CD14-positive monocyte (primary cell): Measurements from ENCODE around the gene FSD2. TPM values are rescaled to one million over a fixed set of nuclear protein-coding genes. Genes with fewer than 3 reads are reported as not detected.
A peak's percentile ranks its signal among the peaks of the same experiment; 100 is the strongest.

Experiments used
- DNase-seq, 3 donors: peaks; one replicate each; pipeline ENCODE4 v3.0.0-alpha.2; 2011 to 2022
- H2AFZ ChIP-seq: 2 replicates; pipeline ENCODE4 v1.6.0; 2012; ENCODE audit warnings: mild to moderate bottlenecking, low read depth, low read length, inconsistent platforms; ENCODE audit not compliant: insufficient read depth, poor library complexity, severe bottlenecking
- H3K27ac ChIP-seq, 2 donors: 1 replicate in 1 of 2; 2 replicates in 1 of 2; pipeline ENCODE4 v1.5.1; 2012 to 2013; ENCODE audit warnings: low read length in 2 of 2, control low read depth in 1 of 2, inconsistent platforms in 1 of 2, low read depth in 1 of 2, mild to moderate bottlenecking in 1 of 2
- H3K27me3 ChIP-seq, 2 donors: one replicate each; pipeline versions ENCODE4 v1.6.0 to v1.6.1; 2011 to 2013; ENCODE audit warnings: low read length in 2 of 2; ENCODE audit not compliant: control insufficient read depth in 2 of 2, insufficient read depth in 2 of 2
- H3K36me3 ChIP-seq, 2 donors: replicated peaks in 1 of 2; 1 replicate in 1 of 2; 2 replicates in 1 of 2; pipeline versions ENCODE4 v1.5.1 to v1.6.1; 2012 to 2013; ENCODE audit warnings: low read length in 2 of 2, control low read depth in 1 of 2, inconsistent platforms in 1 of 2, mild to moderate bottlenecking in 1 of 2; ENCODE audit not compliant: insufficient read depth in 2 of 2, control insufficient read depth in 1 of 2
- H3K4me1 ChIP-seq, 2 donors: 1 replicate in 1 of 2; 2 replicates in 1 of 2; pipeline versions ENCODE4 v1.5.1 to v1.6.1; 2012 to 2013; ENCODE audit warnings: low read length in 2 of 2, control low read depth in 1 of 2, inconsistent platforms in 1 of 2, mild to moderate bottlenecking in 1 of 2, moderate library complexity in 1 of 2; ENCODE audit not compliant: insufficient read depth in 2 of 2, control insufficient read depth in 1 of 2
- H3K4me2 ChIP-seq: replicated peaks from 2 replicates; pipeline ENCODE3; 2012; ENCODE audit warnings: low read length, moderate library complexity, mild to moderate bottlenecking; ENCODE audit not compliant: poor library complexity, severe bottlenecking; ENCODE audit errors: extremely low read depth
- H3K4me3 ChIP-seq, 3 experiments: fragments of 200-600 bp in 1 of 3; sonication (generic) in 1 of 3; replicated peaks in 1 of 3; 1 replicate in 2 of 3; 2 replicates in 1 of 3; pipeline ENCODE4 v1.5.1; 2011 to 2013; ENCODE audit warnings: low read length in 3 of 3, mild to moderate bottlenecking in 3 of 3, control low read depth in 2 of 3, low read depth in 2 of 3, inconsistent platforms in 1 of 3, moderate library complexity in 1 of 3
- H3K79me2 ChIP-seq: 2 replicates; pipeline ENCODE4 v1.6.0; 2012; ENCODE audit warnings: mild to moderate bottlenecking, control low read depth, inconsistent platforms, low read length, moderate library complexity; ENCODE audit not compliant: insufficient read depth
- H3K9ac ChIP-seq: 2 replicates; pipeline ENCODE4 v1.6.0; 2017; ENCODE audit warnings: low read length, mild to moderate bottlenecking; ENCODE audit not compliant: insufficient read depth, poor library complexity, severe bottlenecking
- H3K9me3 ChIP-seq, 2 donors: replicated peaks in 1 of 2; 1 replicate in 1 of 2; 2 replicates in 1 of 2; pipeline versions ENCODE4 v1.5.1 to v1.6.1; 2012 to 2013; ENCODE audit warnings: low read length in 2 of 2, control low read depth in 1 of 2; ENCODE audit not compliant: control insufficient read depth in 1 of 2, insufficient read depth in 1 of 2
- H4K20me1 ChIP-seq: 2 replicates; pipeline ENCODE4 v1.6.0; 2012; ENCODE audit warnings: mild to moderate bottlenecking, low read length, control low read depth, moderate library complexity; ENCODE audit not compliant: insufficient read depth
- H3K27ac Mint-ChIP-seq, 7 donors: one replicate each; pipeline ENCODE4 v1.8.0; 2020; ENCODE audit warnings: mild to moderate bottlenecking in 7 of 7, mixed read lengths in 7 of 7, moderate library complexity in 6 of 7, inconsistent platforms in 2 of 7
- H3K27me3 Mint-ChIP-seq, 3 donors: one replicate each; pipeline ENCODE4 v1.8.0; 2021 to 2022; ENCODE audit warnings: low read depth in 3 of 3, mild to moderate bottlenecking in 3 of 3, mixed read lengths in 3 of 3, moderate library complexity in 3 of 3, inconsistent platforms in 1 of 3
- H3K36me3 Mint-ChIP-seq, 2 donors: one replicate each; pipeline ENCODE4 v1.8.0; 2020; ENCODE audit warnings: mixed read lengths in 2 of 2, inconsistent platforms in 1 of 2, mild to moderate bottlenecking in 1 of 2
- H3K4me1 Mint-ChIP-seq: one replicate; pipeline ENCODE4 v1.8.0; 2020; ENCODE audit warnings: mild to moderate bottlenecking, mixed read lengths
- H3K4me3 Mint-ChIP-seq, 2 donors: one replicate each; pipeline ENCODE4 v1.8.0; 2020; ENCODE audit warnings: mild to moderate bottlenecking in 2 of 2, mixed read lengths in 2 of 2, moderate library complexity in 1 of 2
- H3K9me3 Mint-ChIP-seq, 7 donors: one replicate each; pipeline ENCODE4 v1.8.0; 2020 to 2022; ENCODE audit warnings: mixed read lengths in 7 of 7, mild to moderate bottlenecking in 6 of 7, moderate library complexity in 6 of 7, inconsistent platforms in 2 of 7
- CTCF ChIP-seq: fragments of 200-600 bp; IDR thresholded peaks from one replicate; pipeline ENCODE4 v1.8.0; 2022; ENCODE audit warnings: antibody characterized with exemption, mild to moderate bottlenecking
- WGBS: methylation state at CpG from one replicate; pipeline ENCODE4 v1.1.5; 2013; ENCODE audit warnings: missing lambda C conversion rate; ENCODE audit not compliant: insufficient coverage; 5-methylcytosine and 5-hydroxymethylcytosine counted together
- intact Hi-C, 2 donors: fragments of 100-400 bp; cut with micrococcal nuclease; formaldehyde crosslinking; loops; one replicate each; pipeline versions ENCODE4 v1.15.0 to v1.15.1; 2023
- polyA plus RNA-seq, 3 donors: library from polyadenylated mRNA; depleted of rRNA in 1 of 3; unstranded in 2 of 3; stranded (reverse) in 1 of 3; fragments of 300-500 nt in 2 of 3; fragments of >200 nt in 1 of 3; fragmentation: Illumina TruSeq in 2 of 3; gene quantifications; 1 replicate in 2 of 3; 2 replicates in 1 of 3; pipeline ENCODE4 v1.2.3, GENCODE V29; 2012 to 2021

The FSD2 gene
- polyA plus RNA-seq, 3 donors, result 0.09 TPM; not detected in 2

GRCh38 chr15:82810061-82810889 lies 4.4 kb upstream of the FSD2 start:
- Histone ChIP-seq H3K4me1 (peaks cover 21 to 29% of the 10 kb centered on the region in 2 donors), H3K9ac (peak overlapping the region; percentile 97), H3K9me3 (no peaks in the 10 kb centered on the region), H3K27ac (peak overlapping the region; percentile 71 to 96), H3K27me3 (no peaks in the 10 kb centered on the region), H3K4me3 (peak overlapping the region; percentile 62 to 85 (median 64)), H2AFZ (peak overlapping the region; percentile 81), H3K36me3 (peaks cover 10 to 22% of the 10 kb centered on the region in 2 donors), H3K4me2 (peak overlapping the region; percentile 83), H4K20me1 (peaks cover 47% of the 10 kb centered on the region), H3K79me2 (peaks cover 49% of the 10 kb centered on the region)
- Mint-ChIP-seq H3K36me3 (peaks cover 12 to 29% of the 10 kb centered on the region in 2 donors), H3K27me3 (no peaks in the 10 kb centered on the region), H3K4me3 (peak overlapping the region; percentile 93 to 95), H3K9me3 (peaks cover 0 to 2% (median 0%) of the 10 kb centered on the region in 7 donors), H3K4me1 (peaks cover 30% of the 10 kb centered on the region), H3K27ac (peak overlapping the region; percentile 89 to 95 (median 90))
- intact Hi-C loops, result loop anchor here (5.0 kb wide), 2 partner anchors 37 to 58 kb away; no protein-coding TSS in a partner anchor
- under 1% methylated on average over 77 of the region's 81 CpGs for WGBS
- TF ChIP-seq CTCF, result no peak
- DNase-seq, result peak; percentile 22 to 55 (median 27)

- peaks cover 21 to 29% of the 10 kb centered on the region in 2 donors for H3K4me1 ChIP-seq
- peak; percentile 95 to 98 (median 96) for DNase-seq
- H3K9me3 ChIP-seq, result no peaks in the 10 kb centered on the region
- peak within 1 kb of the TSS; percentile 81 for H2AFZ ChIP-seq
- no peak for TF ChIP-seq CTCF
- peaks cover 10 to 21% of the 10 kb centered on the region in 2 donors for H3K36me3 Mint-ChIP-seq
- under 1% methylated on average over 63 of the region's 67 CpGs for WGBS
- H3K4me3 ChIP-seq, result peak within 1 kb of the TSS; percentile 62 to 85 (median 64)
- no peaks in the 10 kb centered on the region for H3K27me3 Mint-ChIP-seq
- peak within 1 kb of the TSS; percentile 83 for H3K4me2 ChIP-seq
- peaks cover 0 to 2% (median 0%) of the 10 kb centered on the region in 7 donors for H3K9me3 Mint-ChIP-seq
- peaks cover 30% of the 10 kb centered on the region for H3K4me1 Mint-ChIP-seq
- peak within 1 kb of the TSS; percentile 97 for H3K9ac ChIP-seq
- H3K79me2 ChIP-seq, result peaks cover 45% of the 10 kb centered on the region
- H3K27ac Mint-ChIP-seq, result peak within 1 kb of the TSS; percentile 89 to 95 (median 90)
- peaks cover 8 to 19% of the 10 kb centered on the region in 2 donors for H3K36me3 ChIP-seq
- peak within 1 kb of the TSS; percentile 87 to 96 for H3K27ac ChIP-seq
- intact Hi-C loops, result loop anchor here (5.0 kb wide), 3 partner anchors 38 to 178 kb away; partner anchors contain the start of gene RAMAC (in 1 of the 2)
- peaks cover 44% of the 10 kb centered on the region for H4K20me1 ChIP-seq
- no peaks in the 10 kb centered on the region for H3K27me3 ChIP-seq
- H3K4me3 Mint-ChIP-seq, result peak within 1 kb of the TSS; percentile 93 to 95
Measured at GRCh38 chr15:82809308-82810060, 3.6 kb upstream of the FSD2 start, which contains the start of gene WHAMM. WHAMM (plus strand) TSS chr15:82809628; CDS start chr15:82809727, 99 bp downstream.
